Esophagus (tissue), 2 donors: ENCODE results near the gene CISH. TPM values are rescaled to one million over a fixed set of nuclear protein-coding genes. Genes with fewer than 3 reads are reported as not detected.

Source experiments
- H3K27ac ChIP-seq, 2 donors: one replicate each; pipeline ENCODE4 v1.5.1; 2013; ENCODE audit warnings: low read depth in 2 of 2, mild to moderate bottlenecking in 2 of 2, inconsistent platforms in 1 of 2, low read length in 1 of 2, moderate library complexity in 1 of 2
- H3K27me3 ChIP-seq, 2 donors: one replicate each; pipeline ENCODE4 v1.6.1; 2013; ENCODE audit warnings: low read length in 2 of 2, control low read depth in 1 of 2, mild to moderate bottlenecking in 1 of 2; ENCODE audit not compliant: insufficient read depth in 2 of 2, control insufficient read depth in 1 of 2
- H3K36me3 ChIP-seq, 2 donors: one replicate each; pipeline ENCODE4 v1.6.1; 2013; ENCODE audit warnings: low read length in 1 of 2; ENCODE audit not compliant: control insufficient read depth in 2 of 2, insufficient read depth in 2 of 2
- H3K4me1 ChIP-seq, 2 donors: one replicate each; pipeline ENCODE4 v1.6.1; 2013; ENCODE audit warnings: low read length in 1 of 2; ENCODE audit not compliant: control insufficient read depth in 2 of 2, insufficient read depth in 2 of 2
- H3K4me3 ChIP-seq, 2 donors: one replicate each; pipeline ENCODE4 v1.5.1; 2013; ENCODE audit warnings: low read length in 2 of 2, mild to moderate bottlenecking in 2 of 2, low read depth in 1 of 2, moderate library complexity in 1 of 2
- H3K9me3 ChIP-seq, 2 donors: one replicate each; pipeline ENCODE4 v1.6.1; 2013; ENCODE audit warnings: mild to moderate bottlenecking in 2 of 2, low read depth in 1 of 2, low read length in 1 of 2, moderate library complexity in 1 of 2; ENCODE audit not compliant: control insufficient read depth in 2 of 2, insufficient read depth in 1 of 2
- WGBS, 2 donors: extraction: QIAGEN DNeasy Blood & Tissue Kit; methylation state at CpG; one replicate each; pipeline ENCODE4 v1.1.7; 2013; 5-methylcytosine and 5-hydroxymethylcytosine counted together
- polyA plus RNA-seq, 2 donors: library from polyadenylated mRNA; stranded (reverse); fragments of 200-250 nt; gene quantifications; one replicate each; pipeline ENCODE4 v1.2.3, GENCODE V29; 2013
- donor health status: healthy with polysubstance abuse.
- donor health status: Bipolar disorder and iron deficiency.

Gene CISH
- polyA plus RNA-seq, 2 donors = 5.5 to 7.0 TPM

DNA sequence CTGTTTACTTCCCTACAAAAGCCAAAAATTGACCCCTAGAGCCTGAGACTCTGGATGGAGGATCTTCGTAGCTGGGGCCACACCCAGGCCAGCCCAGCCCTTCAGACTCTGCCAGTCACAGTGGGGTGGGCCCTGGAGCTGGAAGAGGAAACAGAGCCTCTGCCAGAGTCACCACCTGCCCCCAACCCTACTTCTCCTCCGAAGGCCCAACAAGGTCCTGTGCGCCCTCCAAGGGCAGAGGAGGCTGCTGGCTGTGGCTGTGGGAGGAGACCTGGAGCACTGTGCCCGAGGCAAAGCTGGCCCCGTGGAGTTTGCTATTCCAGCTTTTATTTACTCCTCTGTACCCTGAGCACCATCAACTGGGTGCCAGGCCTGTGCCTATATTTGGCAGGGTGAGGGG, 19.0 kb downstream of the CISH start:
- H3K36me3 ChIP-seq = no peaks in the 10 kb centered on the region
- H3K4me3 ChIP-seq = no peak overlapping the region
- no peaks in the 10 kb centered on the region for H3K27me3 ChIP-seq
- 34% methylated on average over 5 of the region's 5 CpGs for WGBS, 2 donors
- peaks cover 0 to 15% of the 10 kb centered on the region in 2 donors for H3K4me1 ChIP-seq
- no peaks in the 10 kb centered on the region for H3K9me3 ChIP-seq
- H3K27ac ChIP-seq = peak overlapping the region in 1 of 2 donors; percentile 44

DNA sequence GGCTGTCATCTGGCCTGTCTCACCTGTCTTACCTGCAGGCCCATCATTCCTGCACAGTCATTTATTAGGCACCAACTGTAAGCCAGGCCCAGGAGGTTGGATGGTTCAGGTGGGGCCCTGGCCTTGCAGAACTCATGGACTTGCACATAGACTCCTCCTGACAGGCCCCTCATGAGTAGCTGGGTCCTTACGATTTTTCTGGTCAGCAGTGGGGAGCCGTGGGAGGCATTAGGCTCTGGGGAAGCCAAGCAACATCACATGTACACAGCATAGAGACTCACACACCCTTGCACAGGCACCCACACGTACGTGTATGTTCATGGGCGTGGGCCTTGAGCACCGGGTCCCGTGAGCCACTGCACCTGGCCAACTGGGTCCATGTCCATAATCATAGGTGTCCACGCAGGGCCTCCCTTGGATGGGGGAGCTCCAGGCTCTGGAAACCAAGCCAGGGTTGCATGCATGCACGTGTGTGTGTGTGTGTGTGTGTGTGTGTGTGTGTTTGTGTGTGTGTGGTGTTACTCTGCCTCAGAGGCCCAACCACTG, 20.3 kb downstream of the CISH start:
- no peak overlapping the region for H3K4me3 ChIP-seq
- WGBS, 2 donors = 40 to 50% methylated on average over 9 of the region's 9 CpGs
- no peaks in the 10 kb centered on the region for H3K27me3 ChIP-seq
- H3K36me3 ChIP-seq = no peaks in the 10 kb centered on the region
- H3K27ac ChIP-seq = peak overlapping the region; percentile 35 to 78
- H3K9me3 ChIP-seq = no peaks in the 10 kb centered on the region
- H3K4me1 ChIP-seq = peaks cover 0 to 15% of the 10 kb centered on the region in 2 donors

- Histone ChIP-seq H3K4me1 (peaks cover 0 to 15% of the 10 kb centered on the region in 2 donors), H3K27me3 (no peaks in the 10 kb centered on the region), H3K36me3 (no peaks in the 10 kb centered on the region), H3K27ac (no peak overlapping the region), H3K9me3 (no peaks in the 10 kb centered on the region), H3K4me3 (no peak overlapping the region)
- 85% methylated on average over 4 of the region's 4 CpGs for WGBS, 2 donors
Observed at GRCh38 chr3:50588759-50589433, 22.7 kb downstream of the CISH start.

DNA sequence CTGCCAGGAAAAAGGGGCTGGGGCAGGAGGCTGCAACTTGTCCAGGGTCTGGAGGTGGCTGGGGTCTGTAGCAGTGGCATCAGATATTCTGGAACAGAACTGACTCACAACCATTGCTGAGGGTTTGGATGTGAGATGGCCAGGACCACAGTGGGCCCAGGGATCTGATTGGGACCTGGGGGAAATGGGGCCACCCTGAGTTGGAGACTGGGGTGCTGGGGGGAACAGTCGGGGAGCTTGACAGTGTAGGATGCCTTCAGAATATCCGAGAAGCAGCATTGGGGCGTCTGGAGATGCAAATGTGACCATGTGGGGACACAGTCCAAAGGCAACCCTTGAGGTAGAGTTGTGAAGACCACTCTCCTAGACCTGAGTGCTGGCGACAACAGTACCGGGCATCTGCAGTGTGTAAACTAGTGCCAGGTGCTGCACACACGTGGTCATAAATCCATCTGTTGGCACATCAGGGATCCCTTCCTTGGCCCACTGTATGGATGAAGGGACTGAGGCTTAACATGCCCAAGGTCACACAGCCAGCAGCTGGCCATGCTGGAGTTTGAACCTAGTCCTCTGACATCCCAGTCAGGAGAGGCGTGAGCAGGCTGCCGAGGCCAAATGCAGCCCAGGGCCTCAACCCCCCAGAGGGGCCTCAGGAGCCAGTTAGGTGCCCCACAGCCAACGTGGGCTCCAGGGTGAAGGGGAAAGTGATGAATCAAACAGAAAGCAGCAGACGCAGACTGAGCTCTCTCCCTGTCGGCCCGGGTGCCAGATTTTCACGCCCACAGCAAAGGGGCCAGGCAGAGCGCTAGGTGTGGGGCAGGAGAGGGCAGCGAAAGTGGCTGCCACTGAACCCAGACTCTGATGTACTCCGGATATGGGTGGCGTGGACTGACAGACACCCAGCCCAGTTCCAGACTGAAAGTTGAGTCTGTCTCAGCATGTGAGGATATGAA, 23.5 kb downstream of the CISH start:
- 49 to 54% methylated on average over 17 of the region's 17 CpGs for WGBS, 2 donors
- Histone ChIP-seq H3K4me3 (no peak overlapping the region), H3K27me3 (no peaks in the 10 kb centered on the region), H3K9me3 (no peaks in the 10 kb centered on the region), H3K36me3 (peaks cover 0 to 4% of the 10 kb centered on the region in 2 donors), H3K27ac (no peak overlapping the region), H3K4me1 (peaks cover 0 to 15% of the 10 kb centered on the region in 2 donors)

- no peak overlapping the region for H3K27ac ChIP-seq
- 86 to 96% methylated on average over 6 of the region's 6 CpGs for WGBS, 2 donors
- no peaks in the 10 kb centered on the region for H3K27me3 ChIP-seq
- H3K9me3 ChIP-seq = no peaks in the 10 kb centered on the region
- H3K4me3 ChIP-seq = no peak overlapping the region
- peaks cover 0 to 12% of the 10 kb centered on the region in 2 donors for H3K4me1 ChIP-seq
- peaks cover 0 to 7% of the 10 kb centered on the region in 2 donors for H3K36me3 ChIP-seq
Observed at GRCh38 chr3:50587373-50587772, 24.2 kb downstream of the CISH start.

- no peak overlapping the region for H3K4me3 ChIP-seq
- H3K27ac ChIP-seq = no peak overlapping the region
- H3K36me3 ChIP-seq = peaks cover 0 to 14% of the 10 kb centered on the region in 2 donors
- WGBS, 2 donors = 66 to 67% methylated on average over 3 of the region's 3 CpGs
- H3K27me3 ChIP-seq = no peaks in the 10 kb centered on the region
- H3K9me3 ChIP-seq = no peaks in the 10 kb centered on the region
- peaks cover 0 to 11% of the 10 kb centered on the region in 2 donors for H3K4me1 ChIP-seq
Observed at GRCh38 chr3:50586763-50587070, 24.9 kb downstream of the CISH start.

- 87 to 90% methylated on average over 6 of the region's 6 CpGs for WGBS, 2 donors
- no peaks in the 10 kb centered on the region for H3K9me3 ChIP-seq
- no peaks in the 10 kb centered on the region for H3K27me3 ChIP-seq
- no peak overlapping the region for H3K27ac ChIP-seq
- H3K36me3 ChIP-seq = peaks cover 0 to 16% of the 10 kb centered on the region in 2 donors
- no peak overlapping the region for H3K4me3 ChIP-seq
- peaks cover 0 to 6% of the 10 kb centered on the region in 2 donors for H3K4me1 ChIP-seq
Observed at GRCh38 chr3:50585919-50586762, 25.4 kb downstream of the CISH start.

- H3K27ac ChIP-seq = no peak overlapping the region
- H3K4me3 ChIP-seq = no peak overlapping the region
- whole genome bisulfite sequencing, 2 donors = 77 to 78% methylated on average over 2 of the region's 2 CpGs
- no peaks in the 10 kb centered on the region for H3K4me1 ChIP-seq
- peaks cover under 1 to 26% of the 10 kb centered on the region in 2 donors for H3K36me3 ChIP-seq
- no peaks in the 10 kb centered on the region for H3K27me3 ChIP-seq
- H3K9me3 ChIP-seq = no peaks in the 10 kb centered on the region
Observed at GRCh38 chr3:50584391-50584790, 27.2 kb downstream of the CISH start.

- H3K36me3 ChIP-seq = peaks cover 3 to 29% of the 10 kb centered on the region in 2 donors
- H3K4me3 ChIP-seq = no peak overlapping the region
- 83 to 91% methylated on average over 6 of the region's 6 CpGs for WGBS, 2 donors
- no peaks in the 10 kb centered on the region for H3K9me3 ChIP-seq
- no peaks in the 10 kb centered on the region for H3K4me1 ChIP-seq
- H3K27me3 ChIP-seq = no peaks in the 10 kb centered on the region
- H3K27ac ChIP-seq = no peak overlapping the region
Observed at GRCh38 chr3:50583897-50584296, 27.7 kb downstream of the CISH start.
